IPS DF 6.9 (cell line): ENCODE measurements around the gene MDGA2.

Experiments
- DNase-seq: peaks from one replicate; pipeline ENCODE4 v3.0.0-alpha.2; 2013; ENCODE audit warnings: low read depth, low spot score
- H3K27ac ChIP-seq: one replicate; pipeline ENCODE4 v1.5.1; 2013; ENCODE audit warnings: low read length, control low read depth
- H3K27me3 ChIP-seq: 2 replicates; pipeline ENCODE4 v1.6.1; 2013; ENCODE audit warnings: mild to moderate bottlenecking, low read length; ENCODE audit not compliant: control insufficient read depth, insufficient read depth
- H3K36me3 ChIP-seq: 2 replicates; pipeline ENCODE4 v1.6.1; 2013; ENCODE audit warnings: low read length; ENCODE audit not compliant: control insufficient read depth, insufficient read depth
- H3K4me1 ChIP-seq: 2 replicates; pipeline ENCODE4 v1.6.1; 2013; ENCODE audit warnings: low read length; ENCODE audit not compliant: control insufficient read depth, insufficient read depth
- H3K4me3 ChIP-seq: 2 replicates; pipeline ENCODE4 v1.5.1; 2013; ENCODE audit warnings: mild to moderate bottlenecking, low read length
- H3K9me3 ChIP-seq: 2 replicates; pipeline ENCODE4 v1.6.1; 2013; ENCODE audit warnings: low read length, inconsistent platforms; ENCODE audit not compliant: control insufficient read depth, insufficient read depth
- WGBS: extraction: QIAGEN DNeasy Blood & Tissue Kit; methylation state at CpG from one replicate; pipeline ENCODE4 v1.1.7; 2013; ENCODE audit warnings: mixed read lengths, missing lambda C conversion rate; ENCODE audit not compliant: insufficient read length, insufficient coverage; 5-methylcytosine and 5-hydroxymethylcytosine counted together

The MDGA2 gene

GRCh38 chr14:47353186-47353585, 322.2 kb downstream of the MDGA2 start:
- Histone ChIP-seq H3K36me3 (no peaks in the 10 kb centered on the region; the same call in 1 of the 2 replicates), H3K4me3 (no peak overlapping the region), H3K9me3 (no peaks in the 10 kb centered on the region), H3K27me3 (no peaks in the 10 kb centered on the region), H3K27ac (no peak overlapping the region), H3K4me1 (no peaks in the 10 kb centered on the region; the same call in 1 of the 2 replicates)
- no CpG with 5 or more reads among the region's 4 CpGs for WGBS
- DNase-seq, result no peak

DNA sequence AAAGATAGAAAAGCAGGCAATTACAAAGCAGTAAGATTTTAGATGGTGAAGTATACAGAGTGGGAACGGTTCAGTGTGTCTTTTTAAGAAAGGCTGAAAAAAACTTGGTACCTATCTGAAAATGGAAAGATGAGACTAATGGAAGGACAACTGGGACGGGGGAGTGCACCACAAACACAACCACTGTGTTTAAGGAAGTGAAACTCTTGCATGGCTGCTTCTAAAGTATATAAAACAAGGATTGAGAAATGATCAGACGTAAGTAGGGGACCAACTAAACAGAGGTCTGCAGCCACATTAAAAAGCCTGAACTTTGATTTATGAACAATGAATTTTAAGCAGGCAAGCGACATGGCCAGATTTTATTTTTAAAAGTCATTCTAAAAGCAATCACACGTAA, 328.6 kb downstream of the MDGA2 start:
- H3K36me3 ChIP-seq, result no peaks in the 10 kb centered on the region
- no peak overlapping the region for H3K27ac ChIP-seq
- no peaks in the 10 kb centered on the region; the same call in 1 of the 2 replicates for H3K4me1 ChIP-seq
- no peaks in the 10 kb centered on the region for H3K27me3 ChIP-seq
- H3K9me3 ChIP-seq, result no peaks in the 10 kb centered on the region
- DNase-seq, result no peak
- H3K4me3 ChIP-seq, result no peak overlapping the region
- no CpG with 5 or more reads among the region's 5 CpGs for WGBS

DNA sequence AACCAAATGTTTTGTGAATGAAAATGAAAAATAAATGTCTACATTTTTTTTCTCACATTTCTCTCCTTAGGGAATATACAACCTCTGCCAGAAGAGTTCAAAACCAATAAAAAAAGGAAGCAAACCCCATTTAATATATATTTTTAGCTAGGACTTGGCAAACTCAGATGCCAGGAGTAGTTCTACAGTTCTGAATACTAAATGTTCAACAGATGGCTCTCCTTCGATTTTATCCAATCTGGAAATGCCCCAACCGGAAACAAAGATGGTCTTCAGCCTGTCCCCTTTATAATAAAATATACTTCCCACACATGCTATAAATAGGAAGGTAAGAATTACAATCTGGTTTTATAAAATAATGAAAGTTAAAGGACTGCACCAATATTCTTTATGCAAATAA, 330.4 kb downstream of the MDGA2 start:
- Histone ChIP-seq H3K27me3 (no peaks in the 10 kb centered on the region), H3K27ac (no peak overlapping the region), H3K9me3 (no peaks in the 10 kb centered on the region), H3K4me1 (no peaks in the 10 kb centered on the region), H3K4me3 (no peak overlapping the region), H3K36me3 (no peaks in the 10 kb centered on the region)
- no peak for DNase-seq
- WGBS, result no CpG with 5 or more reads among the region's 2 CpGs

- no peak for DNase-seq
- no peaks in the 10 kb centered on the region for H3K27me3 ChIP-seq
Measured at GRCh38 chr14:47332939-47333338, 342.5 kb downstream of the MDGA2 start.

DNA sequence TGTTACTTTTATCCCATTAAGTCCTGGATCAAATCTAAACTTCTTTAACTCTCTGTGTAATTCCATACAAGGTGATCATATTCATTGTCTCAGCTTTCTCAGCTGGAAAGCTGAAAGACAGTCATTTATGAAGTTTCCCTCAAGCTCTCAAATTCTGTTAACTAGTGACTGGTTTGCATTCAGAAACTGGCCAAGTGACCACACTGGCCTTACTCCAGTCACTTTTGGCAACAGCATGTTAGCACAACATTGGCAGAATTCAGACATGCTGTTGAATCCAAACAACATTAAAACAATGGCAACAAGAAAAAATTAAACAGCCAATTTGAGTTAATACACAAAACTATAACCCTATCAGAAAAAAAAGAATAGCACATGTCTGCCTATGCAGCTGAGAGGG, 343.3 kb downstream of the MDGA2 start:
- Histone ChIP-seq H3K36me3 (no peaks in the 10 kb centered on the region), H3K27ac (no peak overlapping the region), H3K9me3 (no peaks in the 10 kb centered on the region), H3K4me1 (no peaks in the 10 kb centered on the region), H3K4me3 (no peak overlapping the region), H3K27me3 (no peaks in the 10 kb centered on the region)
- DNase-seq, result no peak

More at GRCh38 chr14:47332939-47333338, 342.5 kb downstream of the MDGA2 start:
- Histone ChIP-seq H3K27ac (no peak overlapping the region), H3K4me3 (no peak overlapping the region), H3K4me1 (no peaks in the 10 kb centered on the region), H3K9me3 (no peaks in the 10 kb centered on the region), H3K36me3 (no peaks in the 10 kb centered on the region)
- WGBS, result no CpG with 5 or more reads among the region's 3 CpGs

DNA sequence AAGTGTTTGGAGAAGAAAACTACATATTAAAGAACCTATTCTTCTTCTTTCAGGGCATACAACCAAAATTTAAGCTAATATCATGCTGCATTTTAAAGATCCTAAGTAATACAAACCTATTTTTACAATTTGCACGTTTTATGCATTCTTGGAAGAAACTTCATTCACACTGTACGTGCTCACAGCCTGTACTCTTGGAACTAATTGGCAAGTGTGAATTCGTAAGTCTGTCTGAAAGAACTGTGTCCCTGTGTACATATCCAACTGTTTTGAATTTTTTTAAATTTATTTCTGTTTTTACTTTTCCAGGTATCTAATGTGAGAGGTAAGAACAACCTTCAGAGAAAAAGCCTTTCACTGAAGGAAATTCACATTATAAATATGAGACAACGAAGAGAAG, 347.0 kb downstream of the MDGA2 start:
- Histone ChIP-seq H3K9me3 (no peaks in the 10 kb centered on the region), H3K27me3 (no peaks in the 10 kb centered on the region), H3K4me3 (no peak overlapping the region), H3K36me3 (no peaks in the 10 kb centered on the region), H3K27ac (no peak overlapping the region), H3K4me1 (no peaks in the 10 kb centered on the region)
- DNase-seq, result no peak
- no CpG with 5 or more reads among the region's 4 CpGs for WGBS

DNA sequence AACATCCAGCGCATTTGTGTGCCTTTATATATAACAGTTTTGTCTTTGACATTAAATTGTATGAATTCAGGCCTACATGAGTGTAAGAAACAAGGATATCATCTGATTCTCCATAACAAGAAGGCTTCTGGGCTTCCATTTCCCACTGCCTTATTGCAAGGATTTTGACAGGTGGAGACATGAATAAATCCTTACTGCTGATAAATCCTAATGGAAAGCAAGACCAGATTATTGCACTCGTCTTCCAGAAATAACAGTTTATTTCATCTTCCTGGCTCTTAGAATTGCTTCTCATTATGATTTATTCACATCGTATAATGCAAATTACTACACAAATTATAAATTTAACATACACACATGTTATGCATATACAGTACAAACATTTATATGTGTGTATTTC, 348.1 kb downstream of the MDGA2 start:
- Histone ChIP-seq H3K9me3 (no peaks in the 10 kb centered on the region), H3K27ac (no peak overlapping the region), H3K4me3 (no peak overlapping the region), H3K36me3 (no peaks in the 10 kb centered on the region), H3K27me3 (no peaks in the 10 kb centered on the region), H3K4me1 (no peaks in the 10 kb centered on the region)
- 100% methylated on average over 1 of the region's 3 CpGs for WGBS
- DNase-seq, result no peak

DNA sequence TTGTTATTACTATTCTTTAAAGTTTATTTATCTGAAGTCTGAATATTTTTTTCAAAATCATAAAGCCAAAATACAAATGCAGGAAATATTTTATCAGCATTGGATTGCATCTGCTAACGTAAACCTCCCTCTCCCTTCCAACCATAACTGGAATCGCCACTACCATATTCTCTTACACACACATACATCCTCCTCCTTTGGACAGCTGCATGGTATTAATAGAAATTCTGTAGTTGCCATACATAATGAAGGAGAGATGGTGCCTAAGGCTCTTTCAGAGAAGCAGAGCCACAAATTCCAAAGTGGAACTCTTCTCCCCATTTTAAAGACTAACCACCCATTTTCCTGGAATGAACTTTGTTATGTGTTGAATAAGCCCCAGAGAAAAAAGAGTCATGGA, 352.7 kb downstream of the MDGA2 start:
- no peaks in the 10 kb centered on the region for H3K27me3 ChIP-seq
- no peak overlapping the region for H3K27ac ChIP-seq
- no peaks in the 10 kb centered on the region for H3K36me3 ChIP-seq
- no peaks in the 10 kb centered on the region for H3K9me3 ChIP-seq
- H3K4me1 ChIP-seq, result peaks cover 1% of the 10 kb centered on the region; the same call in 1 of the 2 replicates
- no CpG with 5 or more reads among the region's 2 CpGs for WGBS
- no peak for DNase-seq
- H3K4me3 ChIP-seq, result no peak overlapping the region

DNA sequence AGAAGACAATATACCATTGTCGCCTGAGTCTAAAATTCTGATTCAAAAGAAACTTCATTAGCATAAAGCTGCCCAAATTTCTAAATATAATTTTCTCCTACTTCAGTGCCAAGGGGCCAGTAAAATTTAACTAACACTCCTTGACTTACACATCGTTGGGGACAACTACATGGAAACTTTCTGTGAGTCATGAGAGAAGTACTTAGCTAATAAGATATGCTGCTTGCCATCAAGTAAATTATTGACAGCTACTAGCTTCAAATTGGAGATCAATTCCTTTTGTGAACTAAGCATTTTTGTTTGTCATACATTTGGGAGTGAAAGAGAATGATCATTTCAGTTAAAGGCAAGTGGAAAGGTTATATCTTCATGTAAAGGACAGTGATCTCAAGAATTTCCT, 373.3 kb downstream of the MDGA2 start:
- no CpG with 5 or more reads among the region's 2 CpGs for WGBS
- H3K36me3 ChIP-seq, result no peaks in the 10 kb centered on the region
- no peak overlapping the region for H3K27ac ChIP-seq
- no peaks in the 10 kb centered on the region for H3K9me3 ChIP-seq
- H3K27me3 ChIP-seq, result no peaks in the 10 kb centered on the region
- DNase-seq, result no peak
- H3K4me3 ChIP-seq, result no peak overlapping the region
- H3K4me1 ChIP-seq, result no peaks in the 10 kb centered on the region

DNA sequence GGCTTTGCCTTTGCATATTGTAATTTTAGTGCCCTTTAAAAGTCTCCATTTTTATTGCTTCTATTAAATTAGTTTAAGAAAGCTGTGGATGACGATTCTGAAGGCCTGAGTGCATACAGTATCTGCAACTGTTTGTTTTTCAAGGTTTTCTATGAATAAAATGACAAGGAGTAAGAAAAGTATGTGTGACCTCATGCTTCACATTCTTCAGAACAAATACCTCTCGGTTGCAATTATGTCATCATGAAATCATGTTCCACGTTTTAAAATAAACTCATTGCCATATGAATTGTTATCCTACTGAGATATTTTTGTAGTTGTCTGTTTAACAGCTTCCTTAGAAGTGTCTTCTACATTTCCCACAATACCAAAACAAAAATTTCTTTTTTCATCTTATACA, 374.6 kb downstream of the MDGA2 start:
- H3K27me3 ChIP-seq, result no peaks in the 10 kb centered on the region
- H3K4me3 ChIP-seq, result no peak overlapping the region
- no peaks in the 10 kb centered on the region for H3K9me3 ChIP-seq
- WGBS, result no CpG with 5 or more reads among the region's 3 CpGs
- no peak for DNase-seq
- H3K27ac ChIP-seq, result no peak overlapping the region
- H3K36me3 ChIP-seq, result no peaks in the 10 kb centered on the region
- H3K4me1 ChIP-seq, result no peaks in the 10 kb centered on the region

DNA sequence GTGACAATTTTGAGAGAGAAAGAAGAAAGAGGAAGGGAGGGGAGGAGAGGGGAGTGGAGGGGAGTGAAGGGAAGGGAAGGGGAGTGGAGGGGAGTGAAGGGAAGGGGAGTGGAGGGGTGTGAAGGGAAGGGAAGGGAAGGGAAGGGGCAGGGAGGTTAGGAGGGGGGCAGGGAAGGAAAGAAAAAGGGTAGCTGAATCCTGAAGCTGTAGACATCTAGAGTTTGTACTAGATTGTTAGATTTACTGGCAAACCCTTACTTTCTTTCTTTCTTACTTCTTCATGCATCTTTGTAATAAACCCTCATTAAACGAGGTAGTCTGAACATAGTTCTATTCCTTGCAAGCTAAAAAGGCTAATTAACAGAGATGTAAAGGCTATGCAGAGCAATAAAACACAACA, 378.0 kb downstream of the MDGA2 start:
- no CpG with 5 or more reads among the region's 1 CpG for WGBS
- no peak overlapping the region for H3K4me3 ChIP-seq

More for the DNA sequence above, 378.0 kb downstream of the MDGA2 start:
- no peaks in the 10 kb centered on the region for H3K27me3 ChIP-seq
- no peaks in the 10 kb centered on the region for H3K4me1 ChIP-seq
- H3K27ac ChIP-seq, result no peak overlapping the region
- H3K36me3 ChIP-seq, result no peaks in the 10 kb centered on the region
- no peaks in the 10 kb centered on the region for H3K9me3 ChIP-seq
- DNase-seq, result no peak
